MCF 10A (cell line): ENCODE measurements around the gene CENPX. TPM values are rescaled to one million over a fixed set of nuclear protein-coding genes. Genes with fewer than 3 reads are reported as not detected.

Experiments
- BruUV-seq: library from RNA; stranded (reverse); fragments of 400-500 nt; replicated peaks from 2 replicates; lab custom pipeline; 2021; lab: Mats Ljungman, UMichigan
- CTCF ChIA-PET: fragments of 300-600 bp; sonication (Branson Sonifier 250); formaldehyde crosslinking; extraction: SDS; loops from one replicate; lab custom pipeline; 2021; ENCODE audit warnings: antibody characterized with exemption, inconsistent platforms; lab: Yijun Ruan, JAX
- POLR2A ChIA-PET: fragments of 300-600, 350-650 bp; sonication (Branson Sonifier 250); formaldehyde crosslinking; extraction: SDS; loops from one replicate; lab custom pipeline; 2020; ENCODE audit warnings: antibody characterized with exemption, inconsistent platforms; lab: Yijun Ruan, JAX
- DNase-seq: peaks from one replicate; pipeline ENCODE4 v3.0.0-alpha.2; 2018; ENCODE audit not compliant: unreplicated experiment
- H3K27ac Mint-ChIP-seq: one replicate; pipeline ENCODE4 v1.8.0; 2022; ENCODE audit warnings: mild to moderate bottlenecking, low read depth, mixed read lengths; ENCODE audit not compliant: unreplicated experiment
- H3K27me3 Mint-ChIP-seq: one replicate; pipeline ENCODE4 v1.8.0; 2022; ENCODE audit warnings: mixed read lengths; ENCODE audit not compliant: insufficient read depth, unreplicated experiment
- H3K36me3 Mint-ChIP-seq: one replicate; pipeline ENCODE4 v1.8.0; 2022; ENCODE audit warnings: mild to moderate bottlenecking, moderate library complexity, mixed read lengths; ENCODE audit not compliant: insufficient read depth, unreplicated experiment
- H3K4me1 Mint-ChIP-seq: one replicate; pipeline ENCODE4 v1.8.0; 2022; ENCODE audit warnings: mixed read lengths; ENCODE audit not compliant: insufficient read depth, unreplicated experiment
- H3K4me3 Mint-ChIP-seq: one replicate; pipeline ENCODE4 v1.8.0; 2022; ENCODE audit warnings: mild to moderate bottlenecking, moderate library complexity, mixed read lengths; ENCODE audit not compliant: unreplicated experiment
- H3K9me3 Mint-ChIP-seq: one replicate; pipeline ENCODE4 v1.8.0; 2022; ENCODE audit warnings: mixed read lengths; ENCODE audit not compliant: unreplicated experiment
- intact Hi-C: fragments of 100-400 bp; cut with micrococcal nuclease; formaldehyde crosslinking; loops from 2 replicates; pipeline ENCODE4 v1.14.1; 2022
- total RNA-seq: library from RNA; stranded (reverse); gene quantifications from 2 replicates; pipeline ENCODE4 v1.2.3, GENCODE V29; 2022
- TF ChIP-seq, protein P1 (sequence below): fragments of 200-600 bp; IDR thresholded peaks from one replicate; pipeline ENCODE4 v1.8.0; 2022; ENCODE audit warnings: antibody characterized with exemption, mild to moderate bottlenecking; ENCODE audit not compliant: unreplicated experiment

Gene CENPX
- total RNA-seq, 1 experiment from 2014 or later: 35.6 TPM

DNA sequence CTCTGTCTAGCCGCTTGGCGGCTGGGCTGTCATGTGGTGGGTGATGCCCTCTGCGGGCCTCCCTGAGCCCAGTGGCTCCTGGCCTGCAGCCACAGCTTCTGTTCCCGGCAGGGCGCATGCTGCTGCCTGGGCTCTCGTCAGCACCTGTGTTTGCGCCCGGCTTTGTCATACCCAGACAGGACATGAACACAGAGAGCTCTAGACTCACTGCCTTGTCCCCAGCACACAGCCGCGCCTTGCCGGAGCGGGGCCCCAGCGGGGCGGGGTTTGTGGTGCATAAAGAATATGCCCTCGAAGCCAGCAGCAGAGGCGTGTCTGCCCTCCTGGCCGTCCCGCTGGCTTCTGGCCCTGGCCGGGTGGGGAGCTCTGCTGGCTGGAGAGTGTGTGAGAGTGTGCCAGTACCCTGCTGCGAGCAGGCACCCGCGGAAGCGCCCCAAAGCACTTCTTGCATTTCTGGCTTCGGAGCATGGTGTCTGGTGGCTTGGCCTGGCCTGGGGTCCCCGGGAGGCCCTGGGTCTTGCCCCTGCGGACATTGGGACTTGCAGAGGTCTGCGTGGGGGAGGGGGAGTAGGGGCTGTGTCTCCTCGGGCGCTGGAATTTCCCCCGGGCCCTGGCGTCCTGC lies 30.9 kb downstream of the CENPX start:
- CTCF ChIA-PET: interaction anchor here (0.6 to 2.0 kb wide), 8 partner anchors 9 to 71 kb away, joined by 3 to 15 read pairs (median 5); partner anchors contain the start of gene NOTUM
- Mint-ChIP-seq H3K4me3 (peak overlapping the region; percentile 56), H3K4me1 (peaks cover 13% of the 10 kb centered on the region), H3K27ac (peak overlapping the region; percentile 31), H3K9me3 (no peaks in the 10 kb centered on the region), H3K36me3 (peaks cover 13% of the 10 kb centered on the region), H3K27me3 (no peaks in the 10 kb centered on the region)
- POLR2A ChIA-PET: interaction anchor here (0.6 to 2.7 kb wide), 15 partner anchors 11 to 466 kb away, joined by 3 to 55 read pairs (median 5); partner anchors contain the start of genes CENPX, LRRC45 and MAFG
- TF ChIP-seq, protein P1, sequence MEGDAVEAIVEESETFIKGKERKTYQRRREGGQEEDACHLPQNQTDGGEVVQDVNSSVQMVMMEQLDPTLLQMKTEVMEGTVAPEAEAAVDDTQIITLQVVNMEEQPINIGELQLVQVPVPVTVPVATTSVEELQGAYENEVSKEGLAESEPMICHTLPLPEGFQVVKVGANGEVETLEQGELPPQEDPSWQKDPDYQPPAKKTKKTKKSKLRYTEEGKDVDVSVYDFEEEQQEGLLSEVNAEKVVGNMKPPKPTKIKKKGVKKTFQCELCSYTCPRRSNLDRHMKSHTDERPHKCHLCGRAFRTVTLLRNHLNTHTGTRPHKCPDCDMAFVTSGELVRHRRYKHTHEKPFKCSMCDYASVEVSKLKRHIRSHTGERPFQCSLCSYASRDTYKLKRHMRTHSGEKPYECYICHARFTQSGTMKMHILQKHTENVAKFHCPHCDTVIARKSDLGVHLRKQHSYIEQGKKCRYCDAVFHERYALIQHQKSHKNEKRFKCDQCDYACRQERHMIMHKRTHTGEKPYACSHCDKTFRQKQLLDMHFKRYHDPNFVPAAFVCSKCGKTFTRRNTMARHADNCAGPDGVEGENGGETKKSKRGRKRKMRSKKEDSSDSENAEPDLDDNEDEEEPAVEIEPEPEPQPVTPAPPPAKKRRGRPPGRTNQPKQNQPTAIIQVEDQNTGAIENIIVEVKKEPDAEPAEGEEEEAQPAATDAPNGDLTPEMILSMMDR: no peak
- BruUV-seq: no TSS peak
- DNase-seq: peak; percentile 92
- intact Hi-C loops: loop anchor here (1.0 kb wide), 1 partner anchor 32 kb away; the partner anchor contains the start of gene LRRC45

DNA sequence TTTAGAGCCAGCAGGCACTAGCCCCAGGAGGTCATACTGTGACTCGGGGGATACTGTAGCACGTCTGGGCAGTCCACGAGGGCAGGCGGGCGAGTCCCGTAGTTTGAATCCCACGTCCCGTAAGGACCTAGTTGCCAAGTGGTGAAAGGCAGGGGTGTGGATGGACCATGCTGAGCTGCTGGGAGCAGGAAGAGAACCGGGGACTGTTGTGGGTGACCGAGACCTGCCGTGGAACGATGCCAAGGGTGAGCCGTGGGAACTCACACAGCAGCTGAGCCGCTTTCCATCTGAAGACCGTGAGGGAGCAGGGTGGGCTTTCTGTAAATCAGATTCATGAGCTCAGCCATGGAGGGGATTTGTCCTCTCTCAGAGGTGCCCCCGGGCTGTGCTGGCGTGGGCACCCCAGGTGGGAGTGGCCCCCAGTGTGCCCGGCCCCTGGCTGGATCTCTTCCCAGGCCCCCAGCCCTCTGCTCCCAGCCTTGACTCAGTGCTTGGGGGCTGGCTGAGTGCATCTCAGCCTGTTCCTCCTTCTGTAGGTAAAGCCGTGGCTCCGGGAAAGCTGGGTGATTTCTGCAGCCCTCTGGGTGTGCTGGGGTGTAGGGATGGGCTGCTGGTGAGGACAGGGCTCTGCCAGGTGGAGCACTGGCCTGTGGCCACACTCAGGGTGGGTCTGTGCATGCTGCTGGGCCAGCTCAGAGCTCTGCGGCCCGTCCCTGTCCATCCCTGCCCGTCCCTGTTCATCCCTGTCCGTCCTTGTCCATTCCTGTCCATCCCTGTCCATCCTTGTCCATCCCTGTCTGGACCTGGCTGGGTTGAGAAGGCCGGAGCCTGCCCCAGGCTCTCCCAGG lies 31.6 kb downstream of the CENPX start:
- Mint-ChIP-seq H3K27ac (peak overlapping the region; percentile 31), H3K27me3 (no peaks in the 10 kb centered on the region), H3K4me1 (peaks cover 13% of the 10 kb centered on the region), H3K9me3 (no peaks in the 10 kb centered on the region), H3K36me3 (peaks cover 20% of the 10 kb centered on the region), H3K4me3 (peak overlapping the region; percentile 56)
- intact Hi-C loops: loop anchor here (1.0 kb wide), 1 partner anchor 32 kb away; the partner anchor contains the start of gene LRRC45
- no peak for DNase-seq
- ChIA-PET CTCF (interaction anchor here (0.6 to 2.0 kb wide), 7 partner anchors 11 to 72 kb away, joined by 3 to 15 read pairs (median 5); partner anchors contain the start of gene NOTUM), POLR2A (interaction anchor here (0.6 to 2.7 kb wide), 18 partner anchors 10 to 465 kb away, joined by 3 to 55 read pairs (median 4); partner anchors contain the start of genes CENPX, LRRC45 and MAFG)
- no TSS peak for BruUV-seq
- TF ChIP-seq, protein P1: no peak

DNA sequence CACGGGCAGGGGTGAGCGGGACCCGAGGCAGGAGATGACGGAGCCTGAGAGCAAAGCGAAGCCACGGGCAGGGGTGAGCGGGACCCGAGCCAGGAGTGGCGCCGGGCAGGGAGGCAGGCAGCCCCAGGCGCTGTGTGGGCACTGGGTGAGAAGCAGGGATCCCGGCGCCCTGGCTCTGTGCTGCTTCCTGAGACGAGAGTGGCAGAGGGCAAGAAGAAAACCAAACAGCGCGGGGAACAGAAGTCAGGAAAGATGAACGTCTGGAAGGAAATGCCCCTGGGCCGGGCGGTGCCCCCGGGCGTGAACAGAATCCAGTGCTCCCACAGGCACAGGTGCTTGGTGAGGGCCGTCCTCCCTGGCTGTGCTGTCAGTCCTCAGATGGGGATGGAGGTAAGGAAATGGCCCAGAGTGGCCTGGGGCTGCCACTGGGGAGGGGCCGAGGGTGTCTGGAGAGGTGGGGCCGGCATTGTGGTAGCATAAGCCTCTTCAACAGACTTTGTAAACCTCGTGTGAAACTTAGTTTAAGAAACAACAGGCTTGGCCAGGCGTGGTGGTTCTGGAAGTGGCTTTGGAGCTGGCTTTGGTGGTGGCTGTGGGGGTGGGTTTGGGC lies 35.4 kb downstream of the CENPX start:
- intact Hi-C loops: no loop called here
- no peaks in the 10 kb centered on the region for H3K9me3 Mint-ChIP-seq
- DNase-seq: no peak
- H3K36me3 Mint-ChIP-seq: peaks cover 30% of the 10 kb centered on the region
- POLR2A ChIA-PET: no interaction called here
- CTCF ChIA-PET: interaction anchor here (0.7 kb wide), 1 partner anchor 15 kb away, joined by 3 read pairs; no protein-coding TSS in a partner anchor
- H3K4me3 Mint-ChIP-seq: no peak overlapping the region
- TF ChIP-seq, protein P1: no peak
- no peaks in the 10 kb centered on the region for H3K27me3 Mint-ChIP-seq
- H3K4me1 Mint-ChIP-seq: peaks cover 19% of the 10 kb centered on the region
- no TSS peak for BruUV-seq
- H3K27ac Mint-ChIP-seq: no peak overlapping the region
